Nephron progenitor cell (in vitro differentiated cells): Measurements from ENCODE around the gene PCSK2.

ENCODE experiments used
- DNase-seq: peaks from one replicate; pipeline ENCODE4 v3.0.0; 2021
- H3K27ac Mint-ChIP-seq: 2 replicates; pipeline ENCODE4 v1.8.0; 2021; ENCODE audit warnings: mild to moderate bottlenecking, moderate library complexity, mixed read lengths
- H3K27me3 Mint-ChIP-seq: 2 replicates; pipeline ENCODE4 v1.8.0; 2021; ENCODE audit warnings: mild to moderate bottlenecking, low read depth, mixed read lengths; ENCODE audit not compliant: poor library complexity
- H3K36me3 Mint-ChIP-seq: 2 replicates; pipeline ENCODE4 v1.8.0; 2021; ENCODE audit warnings: low read depth, mixed read lengths
- H3K4me1 Mint-ChIP-seq: 2 replicates; pipeline ENCODE4 v1.8.0; 2021; ENCODE audit warnings: mixed read lengths
- H3K4me3 Mint-ChIP-seq: 2 replicates; pipeline ENCODE4 v1.8.0; 2021; ENCODE audit warnings: mild to moderate bottlenecking, moderate library complexity, mixed read lengths
- H3K9me3 Mint-ChIP-seq: 2 replicates; pipeline ENCODE4 v1.8.0; 2021; ENCODE audit warnings: mild to moderate bottlenecking, moderate library complexity, mixed read lengths
- TF ChIP-seq, protein P1 (sequence below): fragments of 200-600 bp; sonication (generic); IDR thresholded peaks from 2 replicates; pipeline ENCODE4 v1.5.0; 2021; ENCODE audit warnings: antibody characterized with exemption

Gene PCSK2

DNA sequence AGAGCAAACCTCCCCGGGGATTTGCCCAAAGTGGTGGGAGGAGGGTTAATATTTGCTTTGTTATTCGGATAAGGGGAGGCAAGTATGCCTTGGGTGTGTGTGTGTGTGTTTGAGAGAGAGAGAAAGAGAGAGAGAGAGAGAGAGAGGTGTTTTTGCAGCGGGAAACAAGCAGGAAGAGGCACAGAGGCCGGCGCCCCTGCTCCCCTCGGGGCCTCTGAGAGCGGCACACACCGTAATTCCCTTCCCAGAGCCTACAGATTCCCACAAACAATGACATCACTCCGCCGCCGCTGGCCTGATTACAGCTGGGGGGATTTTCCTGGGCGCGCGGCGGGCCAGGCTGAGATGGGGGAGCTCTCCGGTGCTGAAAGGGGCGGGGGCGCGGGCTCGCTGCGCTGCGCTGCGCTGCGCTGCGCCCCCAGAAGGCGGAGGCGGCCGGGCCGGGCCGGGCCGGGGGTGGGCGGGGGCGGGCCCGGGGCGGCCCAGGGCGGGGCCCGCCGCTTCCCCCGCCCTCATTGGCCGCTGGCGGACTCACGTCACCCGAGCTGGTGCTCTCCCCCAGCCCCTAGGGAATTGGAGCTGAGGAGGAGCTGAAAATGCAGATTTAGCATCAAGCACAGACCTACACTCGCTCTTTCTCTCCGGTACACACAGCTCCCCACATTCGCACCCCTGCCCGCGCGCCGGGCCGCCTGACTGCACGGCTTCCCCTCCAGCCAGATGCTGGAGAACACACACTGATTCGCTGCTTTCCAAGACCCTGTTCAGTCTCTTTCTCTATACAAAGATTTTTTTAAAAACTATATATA, at the start of gene PCSK2:
TSS of gene PCSK2 (plus strand) at position 631 of the 809 bp plus-strand sequence. CDS start 266 bp downstream, outside the sequence.
- peak; percentile 93 for DNase-seq
- Mint-ChIP-seq H3K4me3 (peak within 1 kb of the TSS; percentile 84), H3K27me3 (peaks cover 80% of the 10 kb centered on the region), H3K4me1 (peaks cover 40% of the 10 kb centered on the region), H3K9me3 (peaks cover 12% of the 10 kb centered on the region), H3K27ac (no peak within 1 kb of the TSS), H3K36me3 (no peaks in the 10 kb centered on the region)
- TF ChIP-seq, protein P1, sequence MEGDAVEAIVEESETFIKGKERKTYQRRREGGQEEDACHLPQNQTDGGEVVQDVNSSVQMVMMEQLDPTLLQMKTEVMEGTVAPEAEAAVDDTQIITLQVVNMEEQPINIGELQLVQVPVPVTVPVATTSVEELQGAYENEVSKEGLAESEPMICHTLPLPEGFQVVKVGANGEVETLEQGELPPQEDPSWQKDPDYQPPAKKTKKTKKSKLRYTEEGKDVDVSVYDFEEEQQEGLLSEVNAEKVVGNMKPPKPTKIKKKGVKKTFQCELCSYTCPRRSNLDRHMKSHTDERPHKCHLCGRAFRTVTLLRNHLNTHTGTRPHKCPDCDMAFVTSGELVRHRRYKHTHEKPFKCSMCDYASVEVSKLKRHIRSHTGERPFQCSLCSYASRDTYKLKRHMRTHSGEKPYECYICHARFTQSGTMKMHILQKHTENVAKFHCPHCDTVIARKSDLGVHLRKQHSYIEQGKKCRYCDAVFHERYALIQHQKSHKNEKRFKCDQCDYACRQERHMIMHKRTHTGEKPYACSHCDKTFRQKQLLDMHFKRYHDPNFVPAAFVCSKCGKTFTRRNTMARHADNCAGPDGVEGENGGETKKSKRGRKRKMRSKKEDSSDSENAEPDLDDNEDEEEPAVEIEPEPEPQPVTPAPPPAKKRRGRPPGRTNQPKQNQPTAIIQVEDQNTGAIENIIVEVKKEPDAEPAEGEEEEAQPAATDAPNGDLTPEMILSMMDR = no peak

DNA sequence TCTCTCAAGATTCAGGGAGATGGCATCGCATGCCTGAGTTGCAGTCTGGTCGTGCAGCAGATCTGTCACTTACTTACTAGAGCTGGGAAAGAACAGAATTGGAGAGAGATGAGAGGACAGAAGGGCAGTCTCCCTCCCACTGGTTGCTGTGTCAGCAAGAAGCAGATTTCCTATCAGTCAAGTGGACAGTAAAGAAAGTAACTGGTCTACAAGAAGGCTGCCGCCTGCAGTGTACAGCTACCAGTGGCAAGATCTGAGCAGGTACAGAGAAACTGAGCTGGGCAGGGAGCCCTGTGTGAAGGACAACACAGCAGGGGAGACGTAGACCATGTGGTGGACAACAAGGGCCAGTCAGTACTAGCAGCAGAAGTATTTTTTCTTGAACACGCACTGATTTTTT, 49.5 kb upstream of the PCSK2 start:
- DNase-seq = no peak
- Mint-ChIP-seq H3K27me3 (peaks cover 4% of the 10 kb centered on the region), H3K36me3 (no peaks in the 10 kb centered on the region), H3K4me1 (no peaks in the 10 kb centered on the region), H3K4me3 (no peak overlapping the region), H3K9me3 (no peaks in the 10 kb centered on the region), H3K27ac (no peak overlapping the region)
- TF ChIP-seq, protein P1 = no peak

DNA sequence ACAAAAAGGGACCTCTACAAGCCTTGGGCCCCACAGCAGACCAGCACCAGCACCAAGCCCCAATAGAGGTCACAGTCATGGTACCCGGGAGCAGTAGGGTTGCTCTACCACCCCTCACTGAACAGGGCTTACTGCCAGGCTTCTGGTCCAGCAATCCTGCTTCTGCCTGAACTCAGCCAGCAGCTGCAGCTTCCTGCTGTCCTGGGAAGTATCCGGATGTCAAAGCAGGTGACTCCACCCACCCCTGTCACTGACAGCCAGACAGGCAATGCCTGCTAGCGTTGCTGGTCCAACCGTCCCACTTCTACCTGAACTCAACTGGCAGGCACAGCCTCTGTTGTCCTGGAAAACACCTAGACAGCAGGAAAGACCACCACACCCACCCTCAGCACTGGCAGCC, 47.0 kb upstream of the PCSK2 start:
- DNase-seq = peak; percentile 4
- H3K36me3 Mint-ChIP-seq = peaks cover 5% of the 10 kb centered on the region
- no peak overlapping the region for H3K27ac Mint-ChIP-seq
- H3K27me3 Mint-ChIP-seq = peaks cover 4% of the 10 kb centered on the region
- peaks cover 14% of the 10 kb centered on the region for H3K9me3 Mint-ChIP-seq
- no peaks in the 10 kb centered on the region for H3K4me1 Mint-ChIP-seq
- H3K4me3 Mint-ChIP-seq = no peak overlapping the region
- TF ChIP-seq, protein P1 = no peak

DNA sequence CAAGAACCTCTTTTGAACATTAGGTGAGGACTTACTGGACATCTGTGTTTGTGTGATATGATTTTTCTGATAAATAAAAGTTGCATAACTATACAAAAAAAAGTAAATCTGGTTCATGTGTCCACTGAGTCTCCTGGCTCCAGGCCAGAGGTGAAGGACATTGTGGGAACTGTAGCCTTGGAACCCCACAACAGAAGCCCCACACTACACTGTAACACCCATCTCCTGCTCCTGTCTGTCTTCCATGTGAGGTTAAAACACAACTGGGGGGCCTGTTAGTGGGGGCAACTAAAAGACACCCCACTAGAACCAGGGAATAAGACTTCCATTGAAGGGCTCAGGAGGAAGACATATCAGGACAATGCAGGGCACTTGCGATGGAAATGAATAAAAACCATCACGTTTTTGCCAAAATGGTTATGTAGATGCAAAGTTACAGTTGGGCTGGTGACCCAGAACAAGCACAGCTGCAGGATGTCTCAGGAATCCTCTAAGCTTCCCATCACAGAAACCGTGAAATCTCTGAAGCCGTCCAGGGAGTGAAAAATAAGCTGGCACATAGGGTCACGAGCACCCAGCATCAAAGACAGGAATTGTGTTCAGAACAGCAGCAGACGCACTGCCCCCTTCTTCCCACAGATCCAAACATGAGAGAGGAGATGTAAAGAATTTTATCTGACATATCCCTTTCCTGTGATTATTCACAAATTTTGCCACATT, 36.7 kb upstream of the PCSK2 start:
- TF ChIP-seq, protein P1 = no peak
- no peaks in the 10 kb centered on the region for H3K4me1 Mint-ChIP-seq
- no peak overlapping the region for H3K27ac Mint-ChIP-seq
- H3K4me3 Mint-ChIP-seq = no peak overlapping the region
- DNase-seq = no peak
- peaks cover 4% of the 10 kb centered on the region for H3K27me3 Mint-ChIP-seq
- H3K36me3 Mint-ChIP-seq = no peaks in the 10 kb centered on the region
- peaks cover 10% of the 10 kb centered on the region for H3K9me3 Mint-ChIP-seq

DNA sequence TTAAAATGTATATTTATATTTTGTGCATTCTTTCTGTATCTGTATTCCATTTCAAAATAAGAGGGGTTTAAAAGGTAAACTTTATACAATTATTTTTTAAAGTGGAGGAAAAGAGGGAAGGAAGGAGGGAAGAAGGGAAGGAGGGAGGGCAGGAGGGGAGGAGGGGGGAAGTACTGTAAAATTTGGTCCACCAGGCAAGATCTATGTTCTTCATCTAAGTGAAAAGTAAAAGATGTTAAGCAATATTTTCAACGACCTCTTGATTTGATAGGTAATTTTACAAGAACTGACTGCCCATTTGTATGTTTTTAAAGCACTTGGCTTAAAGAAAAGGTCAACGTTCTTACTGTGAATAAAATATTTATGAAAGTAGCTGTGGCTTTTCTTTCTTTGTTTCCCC, 29.8 kb upstream of the PCSK2 start:
- H3K27ac Mint-ChIP-seq = no peak overlapping the region
- peaks cover 4% of the 10 kb centered on the region for H3K27me3 Mint-ChIP-seq
- no peaks in the 10 kb centered on the region for H3K36me3 Mint-ChIP-seq
- TF ChIP-seq, protein P1 = no peak
- no peak overlapping the region for H3K4me3 Mint-ChIP-seq
- H3K9me3 Mint-ChIP-seq = no peaks in the 10 kb centered on the region
- DNase-seq = no peak
- peaks cover 6% of the 10 kb centered on the region for H3K4me1 Mint-ChIP-seq
